ENCODE results near the gene NFILZ. TPM values are rescaled to one million over a fixed set of nuclear protein-coding genes. Genes with fewer than 3 reads are reported as not detected.

Gene NFILZ
- polyA plus RNA-seq, 10 donors = not detected

DNA sequence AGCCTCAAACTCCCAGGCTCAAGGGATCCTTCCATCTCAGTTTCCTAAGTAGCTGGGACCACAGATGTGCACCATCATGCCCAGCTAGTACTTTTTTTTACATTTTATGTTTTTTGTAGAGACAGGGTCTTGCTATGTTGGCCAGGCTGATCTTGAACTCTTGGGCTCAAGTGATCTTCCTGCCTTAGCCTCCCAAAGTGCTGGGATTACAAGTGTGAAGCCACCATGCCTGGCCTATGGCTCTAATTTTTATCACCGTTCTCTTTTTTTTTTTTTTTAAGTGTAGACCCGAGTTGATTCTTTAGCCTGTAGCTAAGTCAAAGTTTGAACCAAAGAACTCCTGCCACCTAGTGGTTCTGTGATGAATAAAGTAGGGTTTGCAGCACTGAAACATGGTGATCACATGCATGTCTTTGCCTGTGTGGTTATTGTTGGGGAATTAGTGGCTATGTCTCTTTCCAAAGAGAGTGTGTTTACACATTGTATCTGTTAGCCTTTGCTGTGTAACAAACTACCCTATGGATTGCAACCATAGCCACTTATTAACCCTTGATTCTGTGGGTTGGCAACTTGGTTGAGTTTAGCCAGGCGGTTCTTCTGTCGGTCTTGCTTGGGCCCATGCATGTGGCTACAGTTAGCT lies 11.6 kb downstream of the NFILZ start:
- DNase-seq = peak; percentile 22 to 59 (median 22)

DNA sequence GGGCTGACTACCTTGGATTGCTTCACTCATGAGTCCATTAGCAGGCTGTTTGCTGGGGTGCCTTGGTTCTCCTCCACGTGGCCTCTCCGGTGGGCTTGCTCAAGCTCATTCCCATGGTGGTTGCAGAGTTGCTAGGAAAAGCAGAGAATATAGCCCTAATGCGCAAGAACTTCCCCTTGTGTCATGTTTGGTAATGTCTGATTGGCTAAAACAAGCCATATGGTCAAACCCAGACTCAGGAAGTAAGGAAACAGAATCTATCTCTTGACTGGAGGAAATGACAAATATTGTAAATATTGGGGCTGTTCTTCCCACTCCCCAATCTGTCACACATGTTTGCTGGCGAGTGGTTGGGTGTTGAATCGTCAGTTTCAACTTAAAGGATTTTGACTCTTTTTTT lies 12.1 kb downstream of the NFILZ start:
- no peak for DNase-seq

DNA sequence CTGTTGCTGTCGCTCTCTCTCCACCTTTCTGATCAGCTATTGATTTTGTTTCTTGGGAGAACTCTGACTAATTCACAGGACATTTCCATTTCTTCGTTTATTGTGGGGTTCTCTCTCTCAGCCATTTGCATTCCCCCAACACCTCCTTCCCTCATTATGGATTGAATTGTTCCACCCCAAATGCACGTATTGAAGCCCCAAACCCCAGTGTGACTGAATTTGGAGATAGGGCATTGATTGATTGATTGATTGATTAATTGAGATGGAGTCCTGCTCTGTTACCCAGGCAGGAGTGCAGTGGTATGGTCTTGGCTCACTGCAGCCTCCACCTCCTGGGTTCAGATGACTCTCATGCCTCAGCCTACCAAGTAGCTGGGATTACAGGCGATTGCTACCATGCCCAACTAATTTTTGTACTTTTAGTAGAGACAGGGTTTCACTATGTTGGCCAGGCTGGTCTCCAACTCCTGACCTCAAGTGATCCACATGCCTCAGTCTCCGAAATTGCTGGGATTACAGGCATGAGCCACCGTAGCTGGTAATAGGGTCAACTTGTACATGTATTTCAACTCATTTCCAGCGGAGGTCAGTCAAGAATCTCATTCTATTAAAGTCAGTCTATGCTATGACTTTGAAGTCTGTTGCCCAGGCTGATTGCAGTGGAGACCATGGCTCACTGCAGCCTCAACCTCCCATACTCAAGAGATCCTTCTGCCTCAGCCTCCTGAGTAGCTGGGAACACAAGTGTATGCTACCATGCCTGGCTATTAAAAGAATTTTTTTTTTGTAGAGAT lies 13.6 kb downstream of the NFILZ start:
- no peak for DNase-seq

DNA sequence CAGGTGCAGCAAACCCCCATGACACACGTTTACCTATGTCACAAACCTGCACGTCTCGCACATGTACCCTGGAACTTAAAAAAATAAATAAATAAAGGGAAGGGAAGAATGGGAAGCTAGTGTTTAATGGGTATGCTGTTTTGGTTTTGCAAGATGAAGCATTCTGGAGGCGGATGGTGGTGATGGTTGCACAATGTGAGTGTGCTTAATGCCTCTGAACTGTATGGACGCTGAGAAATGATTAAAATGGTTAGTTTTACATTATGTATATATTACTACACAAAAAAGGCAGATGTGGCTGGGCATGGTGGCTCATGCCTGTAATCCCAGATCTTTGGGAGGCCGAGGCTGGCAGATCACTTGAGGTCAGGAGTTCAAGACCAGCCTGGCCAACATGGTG lies 17.8 kb downstream of the NFILZ start:
- DNase-seq = no peak

DNA sequence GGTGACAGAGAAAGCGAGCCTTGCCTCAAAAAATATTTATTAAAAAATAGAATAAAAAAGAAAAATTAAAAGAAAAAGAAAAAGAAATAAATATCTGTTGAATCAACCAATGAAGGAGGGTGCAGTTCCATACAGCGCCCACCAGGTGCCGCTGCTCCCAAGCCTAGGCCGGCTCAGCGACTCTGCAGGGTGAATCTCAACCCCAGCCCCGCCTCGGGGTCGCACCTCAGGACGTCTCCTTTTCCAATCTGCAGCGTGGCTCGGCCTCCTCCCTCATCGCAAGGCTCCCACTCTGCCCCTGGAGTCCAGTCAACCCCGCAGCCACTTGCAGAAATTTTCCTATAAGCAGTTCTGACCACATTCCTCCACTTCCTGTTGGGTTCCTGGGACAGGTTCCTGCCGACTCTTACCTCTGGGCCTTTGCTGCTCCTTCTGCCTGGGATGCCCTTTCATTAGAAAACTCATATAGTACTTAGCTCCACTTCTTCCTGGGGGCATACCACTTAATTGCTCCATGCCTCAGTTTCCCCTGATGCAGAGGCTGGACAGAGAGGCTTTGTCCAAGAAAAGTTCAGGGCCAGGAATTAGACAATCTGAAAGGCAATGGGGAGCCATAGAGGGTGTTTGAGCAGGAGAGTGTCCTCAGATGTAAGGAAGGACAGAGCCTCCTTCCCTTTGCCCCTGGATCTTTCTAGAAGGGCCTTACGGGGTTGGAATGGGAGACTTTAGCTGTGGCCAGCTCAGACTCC lies 24.3 kb downstream of the NFILZ start:
- DNase-seq = peak in 2 of 3 donors; percentile 40 to 69

DNA sequence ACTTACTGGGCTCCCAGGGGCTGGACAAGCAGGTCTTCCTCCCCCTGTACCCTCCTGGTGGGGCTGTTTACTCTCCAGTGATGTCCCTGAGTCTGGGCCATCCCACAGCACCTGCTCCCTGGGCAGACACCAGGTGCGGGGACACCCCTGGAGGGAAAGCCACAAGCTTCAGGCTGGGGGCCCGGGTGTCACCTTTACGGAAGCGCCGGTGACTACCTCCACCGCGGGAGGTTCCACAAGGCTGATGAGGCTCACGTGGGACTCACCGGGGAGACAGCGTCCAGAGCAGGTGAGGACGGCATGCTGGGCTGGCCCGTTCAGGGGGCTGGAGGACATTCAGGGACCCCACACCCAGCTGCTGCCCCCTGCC lies 24.9 kb downstream of the NFILZ start:
- DNase-seq = no peak

DNA sequence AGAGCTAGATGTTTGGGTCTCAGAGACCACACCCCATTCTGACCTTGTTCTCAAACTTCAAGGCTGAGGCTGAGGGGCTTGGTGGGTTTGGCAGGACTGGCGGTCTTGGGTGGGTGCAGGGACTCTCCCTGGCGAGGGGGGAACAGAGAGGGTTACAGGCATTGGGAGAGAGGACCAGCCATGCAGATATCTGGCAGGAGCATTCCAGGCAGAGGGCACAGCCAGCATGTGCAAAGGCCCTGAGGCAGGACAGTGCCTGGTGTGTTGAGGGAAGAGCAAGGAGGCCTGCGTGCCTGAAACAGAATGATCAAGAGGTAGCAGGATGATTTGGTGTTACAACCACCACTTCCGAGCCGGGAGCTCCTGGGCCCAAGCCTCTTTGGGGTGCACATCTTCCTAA lies 27.4 kb downstream of the NFILZ start:
- no peak for DNase-seq

DNA sequence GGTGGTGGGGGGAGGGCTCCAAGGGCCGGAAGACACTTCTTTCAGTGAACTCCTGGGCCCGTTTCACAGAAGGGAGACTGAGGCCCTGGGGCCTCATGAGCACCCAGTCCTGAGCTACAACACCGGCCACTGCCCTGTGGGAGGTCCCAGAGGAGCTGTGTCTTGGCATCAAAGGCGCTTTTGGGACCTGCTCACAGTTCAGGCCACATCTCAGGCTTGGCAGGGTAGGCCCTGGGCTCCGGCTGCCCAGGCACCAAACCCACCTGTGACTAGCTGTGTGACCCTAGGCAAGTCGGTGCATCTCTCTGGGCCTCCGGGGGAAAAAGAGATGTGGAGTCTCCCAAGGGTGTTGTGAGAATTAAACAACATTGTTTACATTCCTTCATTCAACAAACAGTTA lies 29.5 kb downstream of the NFILZ start:
- DNase-seq = no peak

DNA sequence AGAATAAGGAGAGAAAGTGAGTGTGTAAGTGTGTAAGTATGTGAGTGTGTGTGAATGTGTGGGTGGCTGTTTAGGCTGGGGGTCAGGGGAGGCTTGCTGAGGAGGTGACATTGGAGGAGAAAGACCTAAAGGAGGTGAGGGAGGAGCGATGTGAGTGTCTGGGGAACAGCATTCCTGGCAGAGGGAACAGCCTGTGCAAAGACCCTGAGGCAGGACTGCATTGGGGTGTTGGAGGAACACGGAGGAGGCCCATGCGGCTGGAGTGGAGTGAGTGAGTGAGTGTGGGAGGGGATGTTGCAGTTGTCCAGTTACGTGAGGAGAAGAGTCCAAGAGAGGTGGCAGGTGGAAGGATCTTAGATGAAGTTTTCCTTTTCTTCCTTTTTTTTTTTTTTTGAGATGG lies 31.8 kb downstream of the NFILZ start:
- no peak for DNase-seq

DNA sequence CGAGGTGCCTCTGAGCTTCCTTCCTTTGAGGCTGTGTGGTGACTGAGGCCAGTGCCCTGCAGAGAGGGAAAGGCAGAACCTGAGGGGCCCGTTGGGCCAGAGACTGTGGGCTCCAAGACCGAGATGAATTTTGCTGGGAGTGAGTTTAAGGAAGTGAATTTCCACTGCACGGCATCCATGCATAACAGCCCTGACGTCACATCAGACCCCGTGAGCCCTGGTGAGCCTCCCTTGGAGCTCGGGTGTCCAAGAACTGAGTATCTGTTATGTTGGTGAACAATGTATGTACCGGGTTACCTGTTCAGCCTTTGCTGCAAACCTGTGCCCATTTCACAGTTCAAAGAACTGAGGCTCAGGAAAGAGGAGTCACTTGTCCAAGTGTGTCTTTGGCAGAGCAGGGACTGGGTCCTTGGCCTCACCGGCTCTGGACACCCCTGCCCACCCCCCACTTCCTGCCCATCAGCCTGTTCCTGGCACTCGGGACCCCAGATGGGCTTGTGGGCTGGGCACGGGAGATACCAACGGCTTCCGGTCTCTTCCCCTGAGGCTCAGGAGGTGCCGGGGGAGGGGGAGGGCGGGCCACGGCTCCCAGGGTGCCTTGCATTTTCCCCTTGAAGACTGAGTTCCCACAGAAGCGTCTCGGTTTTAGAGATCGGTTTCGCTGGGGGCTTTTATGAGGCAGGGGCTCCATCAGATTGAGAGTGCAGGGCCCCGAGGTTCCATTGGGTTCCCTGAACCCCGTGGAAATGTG lies 33.7 kb downstream of the NFILZ start:
- DNase-seq = no peak

DNA sequence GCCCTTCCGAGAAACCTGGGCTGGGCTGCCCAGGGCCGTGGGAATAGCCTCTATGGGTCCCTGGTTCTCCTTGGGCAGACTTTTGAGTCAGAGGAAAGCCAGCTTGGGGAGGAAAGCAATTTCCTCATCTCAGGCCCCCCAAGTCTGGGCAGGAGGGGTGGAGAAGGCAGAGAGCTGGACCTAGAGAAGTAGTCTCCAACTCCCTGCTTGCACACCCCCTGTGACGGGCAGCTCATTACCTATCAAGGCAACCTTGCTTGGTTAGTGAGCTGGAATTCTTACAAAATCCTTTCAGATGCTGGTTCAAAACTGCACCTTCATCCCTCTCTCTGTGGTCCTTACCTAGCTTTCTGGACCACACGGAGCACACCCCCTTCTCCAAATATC lies 34.2 kb downstream of the NFILZ start:
- DNase-seq = no peak

DNA sequence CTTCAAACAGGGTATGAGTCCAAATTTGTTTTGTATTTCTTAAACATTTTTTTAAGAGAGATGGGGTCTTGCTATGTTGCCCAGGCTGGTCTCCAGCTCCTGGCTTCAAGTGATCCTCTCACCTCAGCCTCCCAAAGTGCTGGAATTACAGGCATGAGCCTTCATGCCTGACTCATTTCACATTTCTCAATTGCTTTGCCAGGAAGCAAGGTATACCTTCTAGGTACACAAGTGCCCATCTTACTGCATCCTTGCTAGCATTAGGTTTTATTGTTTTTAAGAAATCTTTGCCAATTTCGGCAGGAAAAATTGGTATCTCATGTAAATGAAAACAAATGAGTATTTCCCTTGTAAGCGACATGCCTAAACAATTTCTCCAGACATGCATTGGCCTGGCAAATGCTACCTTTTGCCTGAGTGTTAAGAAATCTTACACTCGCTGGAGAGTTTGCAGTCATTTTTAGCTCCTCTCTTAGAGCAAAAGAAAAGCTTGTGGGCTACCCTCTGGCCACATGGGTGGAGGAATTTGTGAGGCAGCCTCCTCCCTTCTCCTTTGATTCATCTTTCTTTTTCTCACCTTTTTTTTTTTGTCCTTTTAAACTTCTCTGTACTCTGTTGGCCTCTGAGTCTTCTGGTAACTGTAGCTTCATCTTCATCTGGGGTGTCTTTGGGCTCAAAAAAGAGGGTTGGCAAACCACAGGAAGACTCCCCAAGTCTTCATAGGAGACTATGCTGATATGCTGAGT lies 35.2 kb downstream of the NFILZ start:
- DNase-seq = no peak

DNA sequence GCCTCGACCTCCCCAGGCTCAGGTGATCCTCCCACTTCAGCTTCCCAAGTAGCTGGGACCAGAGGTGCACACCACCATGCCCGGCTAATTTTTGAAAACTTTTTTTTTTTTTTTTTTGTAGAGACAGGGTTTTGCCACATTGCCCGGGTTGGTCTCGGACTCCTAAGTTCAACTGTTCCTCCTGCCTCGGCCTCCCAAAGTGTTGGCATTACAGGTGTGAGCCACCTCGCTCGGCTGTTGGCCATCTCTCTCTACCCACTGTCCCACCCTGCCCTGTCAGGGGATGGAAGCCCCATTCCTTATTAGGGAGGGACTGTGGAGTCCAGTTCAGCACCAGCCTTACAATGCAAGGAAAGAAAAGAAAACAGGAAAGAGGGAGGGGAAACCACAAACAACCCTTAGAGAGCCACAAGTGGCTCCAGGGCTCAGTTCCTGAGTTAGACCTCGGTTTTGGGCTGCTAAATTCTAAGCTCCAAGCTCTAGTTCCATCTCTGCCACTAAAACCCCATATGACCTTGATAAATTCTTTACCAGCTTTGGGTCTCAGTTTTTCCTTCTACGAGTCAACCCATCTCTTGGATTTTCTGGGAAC lies 36.5 kb downstream of the NFILZ start:
- no peak for DNase-seq

DNA sequence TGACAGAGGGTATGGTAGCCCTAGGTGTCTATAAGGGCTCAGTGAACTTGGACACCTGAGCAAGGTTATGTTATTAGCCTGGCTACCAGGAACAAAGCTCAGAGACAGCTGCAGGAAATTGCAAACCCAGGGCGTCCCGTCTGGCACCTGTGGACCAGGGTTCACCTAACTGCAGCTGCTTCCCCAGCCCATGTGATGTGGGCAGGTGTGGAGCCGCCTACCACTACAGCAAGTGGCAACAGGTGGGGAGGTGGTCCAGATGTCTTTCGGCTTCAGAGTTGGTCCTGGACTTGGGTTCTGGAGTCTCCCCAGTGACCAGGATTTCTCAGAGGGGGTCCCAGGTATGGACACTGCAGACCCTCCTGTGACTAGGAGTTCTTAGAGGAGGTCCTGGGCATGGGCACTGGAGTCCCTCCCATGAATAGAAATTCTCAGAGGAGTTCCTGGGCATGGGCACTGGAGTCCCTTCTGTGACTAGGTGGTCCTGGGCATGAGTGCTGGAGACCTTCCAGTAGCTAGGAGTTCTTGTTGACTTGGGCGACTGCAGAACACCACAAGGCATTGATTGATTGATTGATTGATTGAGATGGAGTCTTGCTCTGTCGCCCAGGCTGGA lies 43.0 kb downstream of the NFILZ start:
- no peak for DNase-seq

DNA sequence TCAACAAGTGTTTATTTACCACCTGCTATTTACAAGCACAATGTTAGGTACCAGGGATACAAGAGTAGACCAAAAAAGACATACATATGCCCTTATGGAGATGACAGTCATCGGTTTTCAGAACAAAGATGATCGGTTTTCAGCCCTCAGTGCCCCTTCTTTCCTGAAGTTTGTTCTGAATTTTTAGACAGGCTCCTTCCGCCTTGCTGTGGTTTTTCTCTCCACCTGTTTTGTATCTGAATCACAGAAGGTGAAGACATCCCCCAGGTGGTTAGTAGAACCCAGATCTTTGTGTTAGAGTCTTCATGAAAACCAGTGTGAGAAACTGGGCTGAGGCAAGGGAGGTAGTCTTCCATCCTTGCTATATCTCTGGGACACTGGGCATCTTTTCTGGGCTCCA lies 44.6 kb downstream of the NFILZ start:
- DNase-seq = no peak

DNA sequence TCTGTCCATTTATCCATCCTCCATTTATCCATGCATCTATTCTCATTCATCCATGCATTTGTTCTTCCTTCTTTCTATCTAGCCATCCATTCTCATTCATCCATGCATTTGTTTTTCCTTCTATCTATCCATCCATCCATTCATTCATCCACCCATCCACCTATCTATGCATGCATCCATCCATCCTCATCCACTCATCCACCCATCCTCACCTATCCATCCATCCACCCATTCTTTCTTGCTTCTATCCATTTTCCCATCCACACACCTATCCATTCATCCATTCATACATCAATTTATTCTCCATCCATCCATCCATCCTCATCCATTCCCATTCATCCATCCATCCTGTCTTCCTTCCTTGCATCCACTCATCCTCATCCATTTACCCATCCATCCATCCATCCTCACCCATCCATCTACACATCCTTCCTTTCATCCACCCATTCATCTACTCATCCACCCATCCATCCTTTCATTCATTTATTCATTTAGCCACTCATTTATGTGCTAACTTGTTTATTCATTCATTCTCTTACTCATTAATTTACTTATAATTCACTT lies 47.9 kb downstream of the NFILZ start:
- no peak for DNase-seq

All from muscle of back (tissue), 11 donors.